Activated naive CD4-positive, alpha-beta T cell treated with anti-CD3 and anti-CD28 coated beads, Interleukin-2, amount 50 U/mL, for 72 hours (primary cell): Measurements from ENCODE around the gene SCLT1. TPM values are rescaled to one million over a fixed set of nuclear protein-coding genes. Genes with fewer than 3 reads are reported as not detected.
"Not testable (repeated sequence)": the region's sequence is repeated elsewhere in the genome, so short reads cannot be mapped to it uniquely, and the experiment has no call there.

Experiments used
- ATAC-seq, 2 donors: fragments of 150-1000 bp; cut with Tn5 transposase; 2 replicates each; pipeline ENCODE4 v1.10.0; 2021; ENCODE audit warnings: mild to moderate bottlenecking in 2 of 2, moderate library complexity in 2 of 2
- DNase-seq, 2 donors: peaks; one replicate each; pipeline ENCODE4 v3.0.0; 2021 to 2022; ENCODE audit warnings: low spot score in 2 of 2
- H3K27ac Mint-ChIP-seq, 2 donors: one replicate each; pipeline ENCODE4 v1.8.0; 2022; ENCODE audit warnings: mild to moderate bottlenecking in 2 of 2, mixed read lengths in 2 of 2
- H3K36me3 Mint-ChIP-seq, 2 donors: one replicate each; pipeline ENCODE4 v1.8.0; 2022; ENCODE audit warnings: mixed read lengths in 2 of 2
- H3K9me3 Mint-ChIP-seq, 2 donors: one replicate each; pipeline ENCODE4 v1.8.0; 2022; ENCODE audit warnings: mixed read lengths in 2 of 2
- total RNA-seq, 2 donors: library from RNA; stranded (reverse); gene quantifications; one replicate each; pipeline ENCODE4 v1.2.3, GENCODE V29; 2022

Gene SCLT1
- total RNA-seq, 2 donors from 2014 or later: 19.8 to 27.1 TPM

- ATAC-seq (no peak), DNase-seq (no peak)
- H3K9me3 Mint-ChIP-seq: no peaks in the 10 kb centered on the region
- H3K36me3 Mint-ChIP-seq: no peaks in the 10 kb centered on the region
- no peak overlapping the region for H3K27ac Mint-ChIP-seq
These were observed 628 bp downstream of the SCLT1 start for GRCh38 chr4:129092631-129093190.

- H3K36me3 Mint-ChIP-seq: peaks cover 5 to 17% of the 10 kb centered on the region in 2 donors
- DNase-seq (no peak), ATAC-seq (no peak)
These were observed 5.8 kb downstream of the SCLT1 start for GRCh38 chr4:129087516-129087915.

GRCh38 chr4:129085472-129085871 is 7.9 kb downstream of the SCLT1 start:
- Mint-ChIP-seq H3K9me3 (peaks cover under 1 to 10% of the 10 kb centered on the region in 2 donors), H3K36me3 (peaks cover 16 to 33% of the 10 kb centered on the region in 2 donors), H3K27ac (no peak overlapping the region)
- ATAC-seq (no peak), DNase-seq (no peak)

More at GRCh38 chr4:129087516-129087915, 5.8 kb downstream of the SCLT1 start:
- H3K9me3 Mint-ChIP-seq: no peaks in the 10 kb centered on the region
- H3K27ac Mint-ChIP-seq: no peak overlapping the region

- Mint-ChIP-seq H3K36me3 (peaks cover 34 to 60% of the 10 kb centered on the region in 2 donors), H3K27ac (no peak overlapping the region), H3K9me3 (peaks cover 4 to 15% of the 10 kb centered on the region in 2 donors)
- ATAC-seq: no peak
- DNase-seq: no peak
These were observed 11.0 kb downstream of the SCLT1 start for GRCh38 chr4:129082302-129082701.

- no peak for DNase-seq
- H3K36me3 Mint-ChIP-seq: peaks cover 42 to 67% of the 10 kb centered on the region in 2 donors
- no peak overlapping the region for H3K27ac Mint-ChIP-seq
- peaks cover 6 to 20% of the 10 kb centered on the region in 2 donors for H3K9me3 Mint-ChIP-seq
- ATAC-seq: no peak
These were observed 13.2 kb downstream of the SCLT1 start for GRCh38 chr4:129080129-129080528.

GRCh38 chr4:129077326-129077725 is 16.0 kb downstream of the SCLT1 start:
- DNase-seq (no peak), ATAC-seq (no peak)
- no peak overlapping the region for H3K27ac Mint-ChIP-seq
- peaks cover 64 to 79% of the 10 kb centered on the region in 2 donors for H3K36me3 Mint-ChIP-seq
- H3K9me3 Mint-ChIP-seq: peaks cover 20 to 41% of the 10 kb centered on the region in 2 donors

- Mint-ChIP-seq H3K36me3 (peaks cover 59 to 60% of the 10 kb centered on the region in 2 donors), H3K9me3 (peaks cover 39 to 48% of the 10 kb centered on the region in 2 donors)
- not testable (repeated sequence) for H3K27ac Mint-ChIP-seq, DNase-seq, ATAC-seq
These were observed 23.8 kb downstream of the SCLT1 start for GRCh38 chr4:129069537-129069936.

GRCh38 chr4:129064717-129065116 is 28.6 kb downstream of the SCLT1 start:
- Mint-ChIP-seq H3K36me3 (peaks cover 62 to 66% of the 10 kb centered on the region in 2 donors), H3K9me3 (peaks cover 38 to 45% of the 10 kb centered on the region in 2 donors), H3K27ac (no peak overlapping the region)
- DNase-seq: no peak
- no peak for ATAC-seq

- Mint-ChIP-seq H3K36me3 (peaks cover 59 to 62% of the 10 kb centered on the region in 2 donors), H3K9me3 (peaks cover 38 to 45% of the 10 kb centered on the region in 2 donors), H3K27ac (no peak overlapping the region)
- ATAC-seq (no peak), DNase-seq (no peak)
These were observed 29.7 kb downstream of the SCLT1 start for GRCh38 chr4:129063640-129064039.

- ATAC-seq: no peak
- H3K36me3 Mint-ChIP-seq: peaks cover 58 to 60% of the 10 kb centered on the region in 2 donors
These were observed 30.8 kb downstream of the SCLT1 start for GRCh38 chr4:129062580-129062979.

GRCh38 chr4:129059028-129059427 is 34.3 kb downstream of the SCLT1 start:
- H3K36me3 Mint-ChIP-seq: peaks cover 84 to 85% of the 10 kb centered on the region in 2 donors
- no peak for DNase-seq
- peaks cover 49 to 53% of the 10 kb centered on the region in 2 donors for H3K9me3 Mint-ChIP-seq
- ATAC-seq: no peak
- no peak overlapping the region for H3K27ac Mint-ChIP-seq

More at GRCh38 chr4:129062580-129062979, 30.8 kb downstream of the SCLT1 start:
- Mint-ChIP-seq H3K9me3 (peaks cover 34 to 42% of the 10 kb centered on the region in 2 donors), H3K27ac (no peak overlapping the region)
- no peak for DNase-seq

GRCh38 chr4:129046055-129046959 is 47.0 kb downstream of the SCLT1 start:
- Mint-ChIP-seq H3K9me3 (peaks cover 8 to 10% of the 10 kb centered on the region in 2 donors), H3K27ac (no peak overlapping the region), H3K36me3 (no peaks in the 10 kb centered on the region)
- ATAC-seq (peak; percentile 85 to 96), DNase-seq (no peak)

GRCh38 chr4:129043523-129043922 is 49.8 kb downstream of the SCLT1 start:
- DNase-seq (no peak), ATAC-seq (no peak)
- H3K36me3 Mint-ChIP-seq: no peaks in the 10 kb centered on the region
- no peak overlapping the region for H3K27ac Mint-ChIP-seq
- H3K9me3 Mint-ChIP-seq: no peaks in the 10 kb centered on the region

GRCh38 chr4:129040471-129040870 is 52.9 kb downstream of the SCLT1 start:
- Mint-ChIP-seq H3K36me3 (peaks cover 5 to 6% of the 10 kb centered on the region in 2 donors), H3K27ac (no peak overlapping the region), H3K9me3 (no peaks in the 10 kb centered on the region)
- ATAC-seq: no peak
- no peak for DNase-seq

- no peaks in the 10 kb centered on the region for H3K9me3 Mint-ChIP-seq
- no peak for ATAC-seq
- H3K27ac Mint-ChIP-seq: no peak overlapping the region
- DNase-seq: no peak
- peaks cover 6 to 16% of the 10 kb centered on the region in 2 donors for H3K36me3 Mint-ChIP-seq
These were observed 56.2 kb downstream of the SCLT1 start for GRCh38 chr4:129037093-129037492.

- ATAC-seq (no peak), DNase-seq (no peak)
- peaks cover 48 to 56% of the 10 kb centered on the region in 2 donors for H3K36me3 Mint-ChIP-seq
- H3K9me3 Mint-ChIP-seq: peaks cover 31 to 52% of the 10 kb centered on the region in 2 donors
- peak overlapping the region in 1 of 2 donors; percentile 75 for H3K27ac Mint-ChIP-seq
These were observed 78.5 kb downstream of the SCLT1 start for GRCh38 chr4:129014566-129015509.
